AG10803 (cell line): ENCODE data around the gene PTPN13.

ENCODE experiments used
- DNase-seq: peaks from one replicate; pipeline ENCODE4 v3.0.0; 2010; ENCODE audit warnings: low read depth
- H3K4me3 ChIP-seq: 2 replicates; pipeline ENCODE4 v1.5.1; 2011; ENCODE audit warnings: mild to moderate bottlenecking, low read length, control low read depth
- TF ChIP-seq, protein P1 (sequence below): conservative IDR thresholded peaks from 2 replicates; pipeline ENCODE4 v1.5.1; 2011; ENCODE audit warnings: mild to moderate bottlenecking, low read length, control low read depth, inconsistent platforms

The PTPN13 gene

DNA sequence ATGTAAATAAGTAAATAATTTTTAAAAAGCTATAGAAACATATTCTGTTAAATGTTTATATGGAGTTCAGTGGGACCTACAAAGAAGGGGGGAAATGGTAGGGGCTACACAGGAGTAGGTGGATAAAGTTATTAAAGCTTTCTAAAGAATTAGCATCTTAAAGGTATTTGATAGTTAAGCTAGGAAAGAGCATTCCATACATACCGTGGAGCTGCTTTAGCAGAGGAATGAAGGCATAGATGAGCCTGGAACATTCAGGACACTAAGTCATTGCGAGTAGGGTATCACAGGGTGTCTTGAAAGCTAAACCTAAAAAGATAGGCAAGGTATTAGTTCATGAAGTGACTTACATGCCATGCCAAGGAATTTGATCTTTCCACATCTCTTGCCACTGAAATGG is 194.7 kb downstream of the PTPN13 start:
- H3K4me3 ChIP-seq = no peak overlapping the region
- no peak for DNase-seq
- TF ChIP-seq, protein P1, sequence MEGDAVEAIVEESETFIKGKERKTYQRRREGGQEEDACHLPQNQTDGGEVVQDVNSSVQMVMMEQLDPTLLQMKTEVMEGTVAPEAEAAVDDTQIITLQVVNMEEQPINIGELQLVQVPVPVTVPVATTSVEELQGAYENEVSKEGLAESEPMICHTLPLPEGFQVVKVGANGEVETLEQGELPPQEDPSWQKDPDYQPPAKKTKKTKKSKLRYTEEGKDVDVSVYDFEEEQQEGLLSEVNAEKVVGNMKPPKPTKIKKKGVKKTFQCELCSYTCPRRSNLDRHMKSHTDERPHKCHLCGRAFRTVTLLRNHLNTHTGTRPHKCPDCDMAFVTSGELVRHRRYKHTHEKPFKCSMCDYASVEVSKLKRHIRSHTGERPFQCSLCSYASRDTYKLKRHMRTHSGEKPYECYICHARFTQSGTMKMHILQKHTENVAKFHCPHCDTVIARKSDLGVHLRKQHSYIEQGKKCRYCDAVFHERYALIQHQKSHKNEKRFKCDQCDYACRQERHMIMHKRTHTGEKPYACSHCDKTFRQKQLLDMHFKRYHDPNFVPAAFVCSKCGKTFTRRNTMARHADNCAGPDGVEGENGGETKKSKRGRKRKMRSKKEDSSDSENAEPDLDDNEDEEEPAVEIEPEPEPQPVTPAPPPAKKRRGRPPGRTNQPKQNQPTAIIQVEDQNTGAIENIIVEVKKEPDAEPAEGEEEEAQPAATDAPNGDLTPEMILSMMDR = no peak

DNA sequence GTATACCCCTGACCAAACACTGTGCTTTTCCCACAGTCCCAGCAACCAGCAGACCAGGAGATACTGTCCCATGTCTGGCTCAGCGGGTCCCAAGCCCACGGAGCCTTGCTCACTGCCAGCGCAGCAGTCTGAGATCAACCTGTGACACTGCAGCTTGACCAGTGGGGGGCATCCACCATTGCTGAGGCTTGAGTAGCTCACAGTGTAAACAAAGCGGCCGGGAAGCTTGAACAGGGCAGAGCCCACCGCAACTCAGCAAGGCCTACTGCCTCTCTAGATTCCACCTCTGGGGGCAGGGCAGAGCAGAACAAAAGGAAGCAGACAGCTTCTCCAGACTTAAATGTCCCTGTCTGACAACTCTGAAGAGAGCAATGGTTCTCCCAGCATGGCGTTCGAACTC is 197.0 kb downstream of the PTPN13 start:
- TF ChIP-seq, protein P1 = no peak
- no peak overlapping the region for H3K4me3 ChIP-seq
- DNase-seq = no peak

DNA sequence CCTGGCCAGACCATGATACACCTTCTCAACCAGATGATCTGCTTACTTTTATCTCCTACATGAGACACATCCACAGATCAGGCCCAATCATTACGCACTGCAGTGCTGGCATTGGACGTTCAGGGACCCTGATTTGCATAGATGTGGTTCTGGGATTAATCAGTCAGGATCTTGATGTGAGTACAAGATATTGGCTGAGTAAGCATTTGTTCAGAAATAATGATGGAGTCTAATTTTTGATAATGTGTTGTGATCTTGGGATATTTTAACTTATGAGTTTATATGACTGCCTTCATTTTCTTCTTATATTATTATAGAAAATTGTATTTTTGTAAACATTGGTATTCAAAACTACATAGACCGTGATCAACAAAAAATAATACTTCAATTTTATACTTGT is 215.7 kb downstream of the PTPN13 start:
- TF ChIP-seq, protein P1 = no peak
- H3K4me3 ChIP-seq = no peak overlapping the region
- DNase-seq = no peak

DNA sequence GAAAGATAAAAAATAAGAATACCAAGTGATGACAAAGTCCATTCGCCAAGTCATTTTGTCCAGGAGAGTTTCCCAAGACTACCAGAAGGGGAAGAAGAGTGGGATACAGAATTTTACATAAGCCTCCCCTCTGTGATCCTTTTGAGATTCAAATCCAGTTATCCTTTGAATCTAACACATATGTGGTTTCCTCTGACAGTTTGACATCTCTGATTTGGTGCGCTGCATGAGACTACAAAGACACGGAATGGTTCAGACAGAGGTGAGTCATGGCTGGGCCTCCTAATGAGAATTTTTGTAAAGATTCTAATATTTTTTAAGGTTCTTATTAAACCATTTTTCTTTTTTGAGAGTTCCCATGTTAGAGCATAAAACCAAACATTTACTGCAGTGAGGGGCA is 216.7 kb downstream of the PTPN13 start:
- TF ChIP-seq, protein P1 = no peak
- no peak for DNase-seq
- no peak overlapping the region for H3K4me3 ChIP-seq

DNA sequence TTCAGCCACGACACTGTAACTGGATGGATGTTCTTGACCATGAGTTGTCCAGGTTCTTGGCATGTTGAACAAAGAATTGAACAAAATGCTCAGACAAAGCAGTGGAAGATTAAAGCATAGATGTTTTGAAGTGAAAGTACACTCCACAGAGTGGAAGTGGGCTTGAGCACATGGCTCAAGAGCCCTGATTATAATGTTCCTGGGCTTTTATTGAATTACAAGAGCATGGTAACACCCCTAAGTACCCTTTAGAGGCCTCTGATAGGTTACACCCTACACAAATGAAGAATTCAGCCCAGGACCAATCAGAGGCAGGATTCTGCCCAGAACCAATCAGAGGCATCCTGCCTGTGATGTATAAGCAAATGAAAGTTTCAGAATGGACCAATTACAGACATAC is 221.5 kb downstream of the PTPN13 start:
- no peak overlapping the region for H3K4me3 ChIP-seq
- DNase-seq = no peak
- TF ChIP-seq, protein P1 = no peak

DNA sequence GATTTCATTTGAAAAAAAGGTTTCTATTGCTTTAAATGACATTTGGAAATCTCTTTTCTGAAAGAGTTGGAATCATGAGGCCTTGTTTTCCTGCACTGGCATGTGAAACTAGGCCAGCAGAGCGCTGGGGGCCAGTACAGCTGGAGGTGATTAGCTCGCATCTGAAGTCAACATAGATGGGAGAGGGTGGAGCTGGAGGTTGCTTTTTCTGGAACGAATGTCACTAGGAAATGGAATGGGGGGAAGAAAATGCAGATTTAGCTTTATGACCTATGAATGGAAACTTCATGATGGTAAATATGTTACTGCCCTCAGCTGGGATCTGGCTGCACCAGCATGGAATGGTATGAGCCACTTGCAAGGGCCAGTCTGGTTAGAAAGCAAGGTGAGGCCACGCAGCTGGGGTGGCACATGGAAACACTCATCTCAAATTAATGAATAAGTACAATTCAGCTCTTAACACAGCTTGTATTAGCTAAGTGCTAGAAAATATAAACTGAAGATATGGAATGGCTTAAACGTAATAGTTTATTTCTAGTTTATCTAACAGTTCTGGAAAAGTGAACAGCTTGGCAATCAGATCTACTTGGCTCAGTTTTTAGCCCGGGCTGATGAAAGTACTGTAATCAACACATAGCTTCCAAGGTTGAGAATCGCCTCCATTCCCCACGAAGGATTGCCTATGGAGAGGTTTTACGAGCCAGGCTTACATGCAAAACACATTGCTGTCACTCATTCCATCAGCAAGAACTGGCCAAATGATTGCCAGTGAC is 222.6 kb downstream of the PTPN13 start:
- no peak overlapping the region for H3K4me3 ChIP-seq
- peak; percentile 89 for DNase-seq
- TF ChIP-seq, protein P1 = no peak; the same call in 1 of the 2 replicates

DNA sequence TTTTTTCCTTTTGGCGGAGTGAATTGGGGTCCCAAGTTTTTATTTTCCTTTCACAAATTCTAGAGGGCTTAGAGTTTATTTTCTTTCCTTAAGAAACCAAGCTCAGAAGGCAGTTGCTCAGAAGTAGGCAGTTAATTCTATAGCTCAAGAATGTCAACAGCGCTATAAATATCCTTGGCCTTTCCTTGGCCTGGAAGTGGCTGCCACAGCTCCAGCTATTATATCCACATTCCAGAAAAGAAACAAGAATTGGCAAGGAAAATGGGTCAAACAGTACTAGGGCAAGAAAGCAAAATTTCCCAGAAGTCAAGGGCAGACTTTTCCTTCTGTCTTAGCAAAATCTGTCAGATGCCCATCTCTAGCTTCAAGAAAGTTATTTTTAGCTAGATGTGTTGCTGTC is 224.1 kb downstream of the PTPN13 start:
- H3K4me3 ChIP-seq = no peak overlapping the region
- TF ChIP-seq, protein P1 = no peak
- DNase-seq = peak; percentile 54
